Smooth muscle cell (in vitro differentiated cells): ENCODE data around the gene ACTRT2. TPM values are rescaled to one million over a fixed set of nuclear protein-coding genes. Genes with fewer than 3 reads are reported as not detected.

ENCODE experiments used
- DNase-seq: peaks from one replicate; lab custom pipeline; 2025; ENCODE audit not compliant: unreplicated experiment; lab: John Stamatoyannopoulos, UW
- H2AFZ ChIP-seq: fragments of 200-600 bp; sonication (generic); 2 replicates; pipeline ENCODE4 v1.6.0; 2016; ENCODE audit warnings: antibody characterized with exemption, low read depth, mild to moderate bottlenecking
- H3F3A ChIP-seq: fragments of 200-600 bp; sonication (generic); 2 replicates; pipeline ENCODE4 v1.6.0; 2017; ENCODE audit warnings: antibody characterized with exemption, low read depth
- H3K27ac ChIP-seq: fragments of 200-600 bp; sonication (generic); 2 replicates; pipeline ENCODE4 v1.5.1; 2016; ENCODE audit warnings: low read depth, mild to moderate bottlenecking
- H3K27me3 ChIP-seq: fragments of 200-600 bp; sonication (generic); 2 replicates; pipeline ENCODE4 v1.6.1; 2016; ENCODE audit warnings: low read depth, mild to moderate bottlenecking
- H3K36me3 ChIP-seq: fragments of 200-600 bp; sonication (generic); 2 replicates; pipeline ENCODE4 v1.5.1; 2016; ENCODE audit warnings: low read depth
- H3K4me1 ChIP-seq: fragments of 200-600 bp; sonication (generic); 2 replicates; pipeline ENCODE4 v1.5.1; 2016; ENCODE audit warnings: low read depth
- H3K4me2 ChIP-seq: fragments of 200-600 bp; sonication (generic); 2 replicates; pipeline ENCODE4 v1.6.0; 2016; ENCODE audit warnings: mild to moderate bottlenecking
- H3K4me3 ChIP-seq: fragments of 200-600 bp; sonication (generic); 2 replicates; pipeline ENCODE4 v1.5.1; 2016; ENCODE audit warnings: mild to moderate bottlenecking
- H3K79me2 ChIP-seq: fragments of 200-600 bp; sonication (generic); 2 replicates; pipeline ENCODE4 v1.6.0; 2016; ENCODE audit warnings: low read depth, mild to moderate bottlenecking
- H3K9ac ChIP-seq: fragments of 200-600 bp; sonication (generic); 2 replicates; pipeline ENCODE4 v1.6.0; 2016; ENCODE audit warnings: low read depth
- H3K9me3 ChIP-seq: fragments of 200-600 bp; sonication (generic); replicated peaks from 2 replicates; pipeline ENCODE4 v1.5.1; 2016; ENCODE audit warnings: low read depth
- H4K20me1 ChIP-seq: fragments of 200-600 bp; sonication (generic); 2 replicates; pipeline ENCODE4 v1.6.0; 2016; ENCODE audit warnings: low read depth
- CTCF ChIP-seq: fragments of 200-600 bp; sonication (generic); IDR thresholded peaks from 2 replicates; pipeline ENCODE4 v1.5.1; 2017; ENCODE audit warnings: borderline replicate concordance, mild to moderate bottlenecking, antibody characterized with exemption; ENCODE audit not compliant: insufficient read depth, poor library complexity, severe bottlenecking
- WGBS: methylation state at CpG from one replicate; pipeline ENCODE4 v1.1.7; 2016; ENCODE audit warnings: low lambda C conversion rate; 5-methylcytosine and 5-hydroxymethylcytosine counted together
- polyA plus RNA-seq: library from polyadenylated mRNA; unstranded; fragments of >200 nt; fragmentation: Nextera tagmentation; extraction: Ambion mirVana; gene quantifications from 2 replicates; pipeline ENCODE4 v1.2.1, GENCODE V29; 2016
- total RNA-seq: library from RNA; depleted of rRNA; stranded (reverse); fragments of >200 nt; gene quantifications from 2 replicates; pipeline ENCODE4 v1.2.3, GENCODE V29; 2014

Gene ACTRT2
- total and polyA plus RNA-seq, 2 experiments from 2014 or later: not detected

DNA sequence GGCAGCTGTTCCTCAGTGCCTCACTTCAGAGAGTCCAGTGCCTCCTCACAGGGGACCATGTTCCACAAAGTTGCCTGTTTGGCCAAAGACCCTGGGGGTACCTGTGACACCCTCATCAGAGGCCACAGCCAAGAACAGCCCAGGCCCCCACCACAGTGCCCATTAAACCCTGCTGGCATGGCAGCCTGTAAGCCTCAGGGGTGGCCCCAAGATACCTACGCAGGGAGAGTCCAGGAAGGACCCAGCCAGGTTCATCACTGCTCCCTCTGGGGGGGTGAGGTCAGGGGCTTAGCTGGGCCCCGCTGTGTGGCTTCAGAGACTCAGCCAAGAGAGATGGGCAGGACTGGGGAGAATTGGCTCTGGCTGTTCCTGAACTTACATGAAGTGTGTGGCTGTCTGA lies 28.6 kb downstream of the ACTRT2 start:
- no peak overlapping the region for H3K27ac ChIP-seq
- no peaks in the 10 kb centered on the region for H3F3A ChIP-seq
- no peak overlapping the region for H3K4me2 ChIP-seq
- no peak overlapping the region for H2AFZ ChIP-seq
- no peak overlapping the region for H3K9ac ChIP-seq
- DNase-seq: no peak
- H3K27me3 ChIP-seq: no peaks in the 10 kb centered on the region
- no peaks in the 10 kb centered on the region for H3K4me1 ChIP-seq
- no peaks in the 10 kb centered on the region for H3K36me3 ChIP-seq
- no peaks in the 10 kb centered on the region for H3K79me2 ChIP-seq
- H4K20me1 ChIP-seq: no peaks in the 10 kb centered on the region
- no peaks in the 10 kb centered on the region for H3K9me3 ChIP-seq
- 71% methylated on average over 2 of the region's 2 CpGs for WGBS
- no peak overlapping the region for H3K4me3 ChIP-seq
- TF ChIP-seq CTCF: no peak

GRCh38 chr1:3050603-3051002 lies 29.3 kb downstream of the ACTRT2 start:
- H3K27ac ChIP-seq: no peak overlapping the region
- no peak overlapping the region for H3K9ac ChIP-seq
- TF ChIP-seq CTCF: no peak
- H3K4me3 ChIP-seq: no peak overlapping the region
- H3K79me2 ChIP-seq: no peaks in the 10 kb centered on the region
- no peaks in the 10 kb centered on the region for H3K27me3 ChIP-seq
- H3K36me3 ChIP-seq: no peaks in the 10 kb centered on the region
- no peak for DNase-seq
- no peaks in the 10 kb centered on the region for H4K20me1 ChIP-seq
- no peak overlapping the region for H2AFZ ChIP-seq
- no peaks in the 10 kb centered on the region for H3F3A ChIP-seq
- no peaks in the 10 kb centered on the region for H3K9me3 ChIP-seq
- H3K4me2 ChIP-seq: no peak overlapping the region
- H3K4me1 ChIP-seq: no peaks in the 10 kb centered on the region

DNA sequence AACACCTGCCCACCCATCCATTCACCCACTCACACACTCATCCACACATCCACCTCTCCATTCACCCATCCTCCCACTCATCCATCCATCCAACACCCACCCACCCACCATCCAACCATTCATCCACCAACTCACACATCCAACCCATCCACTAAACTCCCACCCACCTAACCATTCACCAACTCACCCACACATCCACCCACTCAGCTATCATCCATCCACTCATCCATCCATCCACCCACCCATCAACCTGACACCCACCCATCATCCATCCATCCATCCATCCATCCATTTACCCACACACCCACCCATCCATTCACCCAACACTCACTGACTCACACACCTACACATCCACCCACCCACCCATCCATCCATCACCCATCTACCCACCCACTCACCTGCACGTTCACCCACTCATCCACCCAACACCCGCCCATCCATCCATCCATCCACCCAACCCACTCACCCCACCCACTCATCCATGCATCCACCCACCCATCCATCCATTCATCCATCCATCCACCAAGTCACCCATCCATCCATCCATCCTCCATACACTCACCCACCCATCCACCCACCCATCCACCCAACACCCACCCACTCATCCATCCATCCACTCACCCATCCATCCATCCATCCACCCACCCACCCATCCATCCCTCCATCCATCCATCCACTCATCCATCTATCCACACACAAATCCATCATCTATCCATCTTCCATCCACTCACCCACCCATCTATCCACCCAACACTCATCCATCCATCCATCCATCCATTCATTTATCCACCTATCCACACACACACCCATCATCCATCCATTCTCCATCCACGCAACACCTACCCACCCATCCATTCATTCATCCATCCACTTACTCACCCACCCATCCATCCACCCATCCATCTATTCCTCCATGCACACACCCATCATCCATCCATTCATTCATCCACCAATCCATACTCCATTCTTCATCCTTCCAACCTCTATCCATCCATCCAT lies 30.3 kb downstream of the ACTRT2 start:
- DNase-seq: no peak
- no peaks in the 10 kb centered on the region for H3K9me3 ChIP-seq
- no peaks in the 10 kb centered on the region for H3K4me1 ChIP-seq
- TF ChIP-seq CTCF: no peak
- H3K36me3 ChIP-seq: no peaks in the 10 kb centered on the region
- no peaks in the 10 kb centered on the region for H4K20me1 ChIP-seq
- WGBS: 82% methylated on average over 1 of the region's 3 CpGs
- H2AFZ ChIP-seq: no peak overlapping the region
- no peaks in the 10 kb centered on the region for H3K79me2 ChIP-seq
- H3K9ac ChIP-seq: no peak overlapping the region
- no peaks in the 10 kb centered on the region for H3F3A ChIP-seq
- no peak overlapping the region for H3K27ac ChIP-seq
- H3K4me3 ChIP-seq: no peak overlapping the region
- no peak overlapping the region for H3K4me2 ChIP-seq
- no peaks in the 10 kb centered on the region for H3K27me3 ChIP-seq
